ENCODE results near the gene SND1.

Gene SND1

GRCh38 chr7:127974446-127975035, 322.5 kb downstream of the SND1 start:
- TF ChIP-seq ZFP3 (CRISPR knock-in tag; IDR thresholded peaks at IDR 0.05) (no peak), ARNTL (CRISPR knock-in tag; IDR thresholded peaks at IDR 0.05; ENCODE audit: borderline replicate concordance, low read depth) (no peak), PATZ1 (CRISPR knock-in tag; IDR thresholded peaks at IDR 0.05; ENCODE audit: borderline replicate concordance) (no peak), POU6F1 (CRISPR knock-in tag; IDR thresholded peaks at IDR 0.05; ENCODE audit: borderline replicate concordance, low read depth) (no peak), ZNF70 (CRISPR knock-in tag; IDR thresholded peaks at IDR 0.05) (no peak), ESRRG (CRISPR knock-in tag; IDR thresholded peaks at IDR 0.05) (no peak), RARB (CRISPR knock-in tag; IDR thresholded peaks at IDR 0.05) (no peak), ZNF8 (CRISPR knock-in tag; IDR thresholded peaks at IDR 0.05) (no peak), CSDC2 (CRISPR knock-in tag; IDR thresholded peaks at IDR 0.05) (no peak), GLIS3 (CRISPR knock-in tag; IDR thresholded peaks at IDR 0.05) (no peak), TCF4 (CRISPR knock-in tag; IDR thresholded peaks at IDR 0.05; ENCODE audit: borderline replicate concordance) (no peak)
- ATAC-seq = no peak

- ATAC-seq = no peak
- TF ChIP-seq ZNF565 (CRISPR knock-in tag; conservative IDR thresholded peaks at IDR 0.05; ENCODE audit: low read depth) (no peak), CSDC2 (CRISPR knock-in tag; IDR thresholded peaks at IDR 0.05) (no peak), PATZ1 (CRISPR knock-in tag; IDR thresholded peaks at IDR 0.05; ENCODE audit: borderline replicate concordance) (no peak), TCF4 (CRISPR knock-in tag; IDR thresholded peaks at IDR 0.05; ENCODE audit: borderline replicate concordance) (no peak), ZFP30 (CRISPR knock-in tag; IDR thresholded peaks at IDR 0.05) (no peak)
Measured at GRCh38 chr7:127976056-127976737, 324.2 kb downstream of the SND1 start.

- TF ChIP-seq TOX (CRISPR knock-in tag; IDR thresholded peaks at IDR 0.05; ENCODE audit: borderline replicate concordance) = no peak
- TF ChIP-seq ZNF8 (CRISPR knock-in tag; IDR thresholded peaks at IDR 0.05) = no peak
- TF ChIP-seq PPARA (CRISPR knock-in tag; IDR thresholded peaks at IDR 0.05; ENCODE audit: borderline replicate concordance) = no peak
- TF ChIP-seq ZNF70 (CRISPR knock-in tag; IDR thresholded peaks at IDR 0.05) = no peak
- no peak for TF ChIP-seq SNAI2 (CRISPR knock-in tag; IDR thresholded peaks at IDR 0.05)
- no peak for TF ChIP-seq ZFP3 (CRISPR knock-in tag; IDR thresholded peaks at IDR 0.05)
- no peak for TF ChIP-seq CREB5 (CRISPR knock-in tag; IDR thresholded peaks at IDR 0.05; ENCODE audit: low read depth)
- no peak for TF ChIP-seq CSRNP3 (CRISPR knock-in tag; IDR thresholded peaks at IDR 0.05)
- no peak for TF ChIP-seq POU6F1 (CRISPR knock-in tag; IDR thresholded peaks at IDR 0.05; ENCODE audit: borderline replicate concordance, low read depth)
- no peak for TF ChIP-seq PATZ1 (CRISPR knock-in tag; IDR thresholded peaks at IDR 0.05; ENCODE audit: borderline replicate concordance)
- no peak for TF ChIP-seq ARNTL (CRISPR knock-in tag; IDR thresholded peaks at IDR 0.05; ENCODE audit: borderline replicate concordance, low read depth)
- no peak for TF ChIP-seq ESRRG (CRISPR knock-in tag; IDR thresholded peaks at IDR 0.05)
- TF ChIP-seq GLIS3 (CRISPR knock-in tag; IDR thresholded peaks at IDR 0.05) = no peak
- TF ChIP-seq RARB (CRISPR knock-in tag; IDR thresholded peaks at IDR 0.05) = no peak
Measured at GRCh38 chr7:127976738-127977120, 324.7 kb downstream of the SND1 start.

More at GRCh38 chr7:127976738-127977120, 324.7 kb downstream of the SND1 start:
- ATAC-seq = no peak
